ENCODE measurements around the gene KRT85.

Gene KRT85

DNA sequence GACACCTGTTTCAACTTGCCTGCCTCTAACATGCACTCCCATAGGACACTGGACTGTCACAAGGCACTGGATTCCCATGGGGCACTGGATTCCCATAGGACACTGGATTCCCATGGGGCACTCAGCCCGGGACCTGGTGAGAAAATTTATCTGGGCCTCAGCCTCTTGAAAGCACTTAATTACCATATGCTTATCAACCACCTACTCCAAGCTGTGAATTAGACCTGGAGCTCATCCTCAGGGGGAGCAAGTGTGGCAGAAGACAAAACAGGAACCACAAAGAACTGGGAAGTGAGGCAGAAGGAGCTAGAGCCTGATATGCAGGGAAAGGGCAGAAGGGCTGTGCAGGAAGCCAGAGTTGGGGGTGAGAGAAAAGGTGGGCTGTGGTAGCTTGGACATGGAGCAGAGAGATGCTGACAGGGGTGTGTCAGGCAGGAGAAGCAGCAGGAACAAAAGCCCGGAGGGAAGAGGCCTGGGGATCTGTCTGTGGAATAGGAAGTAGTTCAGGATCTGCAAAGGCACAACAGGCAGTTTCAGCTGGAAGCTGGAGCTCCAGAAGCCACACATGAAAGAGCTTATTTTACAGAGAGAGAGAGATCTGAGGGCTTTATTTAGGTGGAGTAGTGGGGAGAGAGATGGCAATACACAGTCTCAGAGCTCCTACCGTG is 35.7 kb upstream of the KRT85 start:
- H4K8ac ChIP-seq (ENCODE audit: low read length), result no peak overlapping the region
- no peak overlapping the region for H3K14ac ChIP-seq (ENCODE audit: low read length in 2 of 2)
- no peak overlapping the region for H2BK120ac ChIP-seq (ENCODE audit: low read depth, low read length)
- 84% methylated on average over 3 of the region's 3 CpGs for WGBS
- peaks cover 68 to 90% of the 10 kb centered on the region in 2 experiments for H3K27me3 ChIP-seq (ENCODE audit: control insufficient read depth in 1 of 2, insufficient read depth in 1 of 2, low read length in 2 of 2)
- no peak overlapping the region for H3K4ac ChIP-seq (ENCODE audit: low read depth in 1 of 2, low read length in 2 of 2)
- no peak overlapping the region for H3K4me2 ChIP-seq (ENCODE audit: low read length, poor library complexity, severe bottlenecking)
- H3K27ac ChIP-seq (ENCODE audit: low read length, poor library complexity, severe bottlenecking), result no peak overlapping the region
- H2AFZ ChIP-seq (ENCODE audit: low read depth, low read length), result no peak overlapping the region
- no peak overlapping the region for H3K9ac ChIP-seq (ENCODE audit: low read length)
- H3K18ac ChIP-seq (ENCODE audit: low read depth in 1 of 2, low read length in 2 of 2), result no peak overlapping the region
- no peak overlapping the region for H2BK12ac ChIP-seq (ENCODE audit: low read length in 2 of 2)
- H3K4me3 ChIP-seq (ENCODE audit: insufficient read depth in 1 of 2, low read depth in 1 of 2, low read length in 2 of 2), result no peak overlapping the region
- no peak overlapping the region for H4K91ac ChIP-seq (ENCODE audit: low read length)
- no peak overlapping the region for H3K23ac ChIP-seq (ENCODE audit: low read length in 2 of 2)
- H2AK5ac ChIP-seq (ENCODE audit: low read length, severe bottlenecking), result no peak overlapping the region
- H3K36me3 ChIP-seq (ENCODE audit: control insufficient read depth in 1 of 2, insufficient read depth in 2 of 2, low read depth in 1 of 2, low read length in 2 of 2), result no peaks in the 10 kb centered on the region
- DNase-seq, result no peak
- no peaks in the 10 kb centered on the region for H3K79me1 ChIP-seq (replicated peaks; ENCODE audit: low read length, poor library complexity, severe bottlenecking)
- no peak overlapping the region for H2BK5ac ChIP-seq (ENCODE audit: low read depth, low read length, poor library complexity, severe bottlenecking)
- H2BK15ac ChIP-seq (ENCODE audit: low read depth, poor library complexity, severe bottlenecking), result no peak overlapping the region
- no peaks in the 10 kb centered on the region for H3K4me1 ChIP-seq (ENCODE audit: control insufficient read depth, insufficient read depth, low read depth, low read length)
- no peaks in the 10 kb centered on the region for H3K9me3 ChIP-seq (ENCODE audit: control insufficient read depth, low read length)

DNA sequence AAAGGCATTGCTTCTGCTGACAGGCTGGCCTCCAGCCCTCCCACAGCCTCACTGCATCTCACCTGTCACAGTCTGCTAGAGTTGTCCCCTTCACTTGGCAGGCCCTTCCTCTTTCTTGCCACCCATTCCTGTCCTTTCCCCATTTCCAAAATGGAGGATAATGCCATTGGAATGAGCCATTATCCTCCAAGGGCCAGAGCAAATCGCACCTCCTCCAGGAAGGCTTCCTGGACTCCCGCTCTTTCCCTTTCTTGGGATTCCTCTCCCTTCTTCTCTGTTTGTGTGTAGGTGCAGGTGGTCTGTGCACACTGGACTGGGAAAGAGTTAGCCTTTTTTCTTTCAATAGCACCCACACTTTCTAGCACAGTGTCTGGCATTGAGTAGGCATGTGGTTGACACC is 35.1 kb upstream of the KRT85 start:
- peaks cover 65 to 90% of the 10 kb centered on the region in 2 experiments for H3K27me3 ChIP-seq (ENCODE audit: control insufficient read depth in 1 of 2, insufficient read depth in 1 of 2, low read length in 2 of 2)
- H3K14ac ChIP-seq (ENCODE audit: low read length in 2 of 2), result no peak overlapping the region
- H2BK12ac ChIP-seq (ENCODE audit: low read length in 2 of 2), result no peak overlapping the region
- H3K36me3 ChIP-seq (ENCODE audit: control insufficient read depth in 1 of 2, insufficient read depth in 2 of 2, low read depth in 1 of 2, low read length in 2 of 2), result no peaks in the 10 kb centered on the region
- no peak overlapping the region for H3K4me3 ChIP-seq (ENCODE audit: insufficient read depth in 1 of 2, low read depth in 1 of 2, low read length in 2 of 2)
- no peaks in the 10 kb centered on the region for H3K79me1 ChIP-seq (replicated peaks; ENCODE audit: low read length, poor library complexity, severe bottlenecking)
- no peaks in the 10 kb centered on the region for H3K9me3 ChIP-seq (ENCODE audit: control insufficient read depth, low read length)
- no peak overlapping the region for H2BK15ac ChIP-seq (ENCODE audit: low read depth, poor library complexity, severe bottlenecking)
- no peak overlapping the region for H3K4me2 ChIP-seq (ENCODE audit: low read length, poor library complexity, severe bottlenecking)
- DNase-seq, result no peak
- H3K9ac ChIP-seq (ENCODE audit: low read length), result no peak overlapping the region
- H3K4me1 ChIP-seq (ENCODE audit: control insufficient read depth, insufficient read depth, low read depth, low read length), result no peaks in the 10 kb centered on the region
- WGBS, result 100% methylated on average over 1 of the region's 2 CpGs
- no peak overlapping the region for H3K4ac ChIP-seq (ENCODE audit: low read depth in 1 of 2, low read length in 2 of 2)
- H2AK5ac ChIP-seq (ENCODE audit: low read length, severe bottlenecking), result no peak overlapping the region
- H4K8ac ChIP-seq (ENCODE audit: low read length), result no peak overlapping the region
- H2BK120ac ChIP-seq (ENCODE audit: low read depth, low read length), result no peak overlapping the region
- no peak overlapping the region for H2AFZ ChIP-seq (ENCODE audit: low read depth, low read length)
- H3K27ac ChIP-seq (ENCODE audit: low read length, poor library complexity, severe bottlenecking), result no peak overlapping the region
- no peak overlapping the region for H4K91ac ChIP-seq (ENCODE audit: low read length)
- H3K23ac ChIP-seq (ENCODE audit: low read length in 2 of 2), result no peak overlapping the region
- no peak overlapping the region for H2BK5ac ChIP-seq (ENCODE audit: low read depth, low read length, poor library complexity, severe bottlenecking)
- H3K18ac ChIP-seq (ENCODE audit: low read depth in 1 of 2, low read length in 2 of 2), result no peak overlapping the region

DNA sequence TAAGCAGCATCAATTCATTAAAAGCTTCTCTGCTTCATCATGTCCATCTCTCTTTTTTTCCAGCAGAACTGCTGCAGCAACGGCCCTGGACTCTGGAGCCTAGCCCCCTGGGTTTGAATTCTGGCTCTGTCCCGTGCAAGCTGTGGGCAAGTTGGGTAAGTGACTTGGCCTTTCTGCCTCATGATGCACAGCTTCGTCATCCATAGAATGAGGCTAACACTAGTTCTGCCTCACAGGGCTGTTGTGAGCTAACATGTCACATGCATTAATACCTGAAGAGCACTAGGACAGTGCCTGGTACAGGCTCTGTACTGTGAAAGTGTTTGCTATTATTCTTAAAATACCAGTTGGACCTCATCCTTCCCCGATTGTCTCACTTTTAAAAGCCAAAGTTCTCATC is 34.6 kb upstream of the KRT85 start:
- Histone ChIP-seq H3K79me1 (replicated peaks; ENCODE audit: low read length, poor library complexity, severe bottlenecking) (no peaks in the 10 kb centered on the region), H3K4me2 (ENCODE audit: low read length, poor library complexity, severe bottlenecking) (no peak overlapping the region), H2AK5ac (ENCODE audit: low read length, severe bottlenecking) (no peak overlapping the region), H3K27ac (ENCODE audit: low read length, poor library complexity, severe bottlenecking) (no peak overlapping the region), H3K27me3 (ENCODE audit: control insufficient read depth in 1 of 2, insufficient read depth in 1 of 2, low read length in 2 of 2) (peaks cover 67 to 91% of the 10 kb centered on the region in 2 experiments), H2AFZ (ENCODE audit: low read depth, low read length) (no peak overlapping the region), H2BK120ac (ENCODE audit: low read depth, low read length) (no peak overlapping the region), H3K4ac (ENCODE audit: low read depth in 1 of 2, low read length in 2 of 2) (no peak overlapping the region), H2BK15ac (ENCODE audit: low read depth, poor library complexity, severe bottlenecking) (no peak overlapping the region), H3K18ac (ENCODE audit: low read depth in 1 of 2, low read length in 2 of 2) (no peak overlapping the region), H4K8ac (ENCODE audit: low read length) (no peak overlapping the region), H2BK5ac (ENCODE audit: low read depth, low read length, poor library complexity, severe bottlenecking) (no peak overlapping the region), H3K14ac (ENCODE audit: low read length in 2 of 2) (no peak overlapping the region), H3K23ac (ENCODE audit: low read length in 2 of 2) (peak overlapping the region in 1 of 2 experiments; percentile 35), H3K4me3 (ENCODE audit: insufficient read depth in 1 of 2, low read depth in 1 of 2, low read length in 2 of 2) (no peak overlapping the region), H2BK12ac (ENCODE audit: low read length in 2 of 2) (no peak overlapping the region), H3K9ac (ENCODE audit: low read length) (no peak overlapping the region), H4K91ac (ENCODE audit: low read length) (no peak overlapping the region), H3K9me3 (ENCODE audit: control insufficient read depth, low read length) (no peaks in the 10 kb centered on the region), H3K36me3 (ENCODE audit: control insufficient read depth in 1 of 2, insufficient read depth in 2 of 2, low read depth in 1 of 2, low read length in 2 of 2) (no peaks in the 10 kb centered on the region), H3K4me1 (ENCODE audit: control insufficient read depth, insufficient read depth, low read depth, low read length) (no peaks in the 10 kb centered on the region)
- DNase-seq, result no peak
- WGBS, result 67% methylated on average over 4 of the region's 4 CpGs

DNA sequence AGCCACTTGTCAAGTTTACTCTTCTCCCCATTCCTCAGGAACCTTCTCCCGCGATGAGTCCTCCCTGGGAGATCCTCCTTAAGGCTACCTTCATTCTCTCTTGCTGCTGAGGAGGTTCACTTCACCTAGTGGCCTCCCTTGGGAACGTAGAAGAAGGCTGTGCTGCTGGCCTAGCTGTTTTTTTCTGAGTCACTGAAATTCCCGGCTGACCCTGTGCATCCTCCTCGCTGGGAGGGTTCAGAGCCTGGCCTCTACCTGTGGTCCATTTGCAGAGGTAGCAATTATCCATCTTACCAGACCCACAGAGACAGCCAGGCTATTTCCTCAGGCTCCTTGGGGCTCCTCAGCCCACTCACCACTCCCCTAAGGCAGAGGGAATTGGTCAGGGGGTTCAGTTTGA is 34.2 kb upstream of the KRT85 start:
- Histone ChIP-seq H3K27me3 (ENCODE audit: control insufficient read depth in 1 of 2, insufficient read depth in 1 of 2, low read length in 2 of 2) (peaks cover 67 to 91% of the 10 kb centered on the region in 2 experiments), H3K27ac (ENCODE audit: low read length, poor library complexity, severe bottlenecking) (no peak overlapping the region), H3K79me1 (replicated peaks; ENCODE audit: low read length, poor library complexity, severe bottlenecking) (no peaks in the 10 kb centered on the region), H3K4me3 (ENCODE audit: insufficient read depth in 1 of 2, low read depth in 1 of 2, low read length in 2 of 2) (no peak overlapping the region), H3K14ac (ENCODE audit: low read length in 2 of 2) (no peak overlapping the region), H4K8ac (ENCODE audit: low read length) (no peak overlapping the region), H3K18ac (ENCODE audit: low read depth in 1 of 2, low read length in 2 of 2) (no peak overlapping the region), H3K23ac (ENCODE audit: low read length in 2 of 2) (no peak overlapping the region), H3K9me3 (ENCODE audit: control insufficient read depth, low read length) (no peaks in the 10 kb centered on the region), H3K4ac (ENCODE audit: low read depth in 1 of 2, low read length in 2 of 2) (no peak overlapping the region), H4K91ac (ENCODE audit: low read length) (no peak overlapping the region), H3K9ac (ENCODE audit: low read length) (no peak overlapping the region), H2AK5ac (ENCODE audit: low read length, severe bottlenecking) (no peak overlapping the region), H2BK15ac (ENCODE audit: low read depth, poor library complexity, severe bottlenecking) (no peak overlapping the region), H2AFZ (ENCODE audit: low read depth, low read length) (no peak overlapping the region), H3K4me1 (ENCODE audit: control insufficient read depth, insufficient read depth, low read depth, low read length) (no peaks in the 10 kb centered on the region), H2BK5ac (ENCODE audit: low read depth, low read length, poor library complexity, severe bottlenecking) (no peak overlapping the region), H2BK120ac (ENCODE audit: low read depth, low read length) (no peak overlapping the region), H2BK12ac (ENCODE audit: low read length in 2 of 2) (no peak overlapping the region), H3K4me2 (ENCODE audit: low read length, poor library complexity, severe bottlenecking) (no peak overlapping the region), H3K36me3 (ENCODE audit: control insufficient read depth in 1 of 2, insufficient read depth in 2 of 2, low read depth in 1 of 2, low read length in 2 of 2) (no peaks in the 10 kb centered on the region)
- WGBS, result 78% methylated on average over 5 of the region's 5 CpGs
- no peak for DNase-seq
